HG02798 (cell line): ENCODE data around the gene XYLT2.
"Not testable (repeated sequence)": the region's sequence is repeated elsewhere in the genome, so short reads cannot be mapped to it uniquely, and the experiment has no call there.

Source experiments
- ATAC-seq: cut with Tn5 transposase; IDR thresholded peaks from one replicate; pipeline ENCODE4 v1.9.1; 2021; ENCODE audit warnings: mild to moderate bottlenecking; ENCODE audit not compliant: unreplicated experiment, poor library complexity

Gene XYLT2

GRCh38 chr17:50345432-50346312 is at the start of gene XYLT2:
XYLT2 (plus strand) TSS chr17:50346126; CDS start chr17:50346141, 15 bp downstream.
- peak; percentile 86 for ATAC-seq

GRCh38 chr17:50297407-50297865 is 48.5 kb upstream of the XYLT2 start:
- peak; percentile 51 for ATAC-seq

DNA sequence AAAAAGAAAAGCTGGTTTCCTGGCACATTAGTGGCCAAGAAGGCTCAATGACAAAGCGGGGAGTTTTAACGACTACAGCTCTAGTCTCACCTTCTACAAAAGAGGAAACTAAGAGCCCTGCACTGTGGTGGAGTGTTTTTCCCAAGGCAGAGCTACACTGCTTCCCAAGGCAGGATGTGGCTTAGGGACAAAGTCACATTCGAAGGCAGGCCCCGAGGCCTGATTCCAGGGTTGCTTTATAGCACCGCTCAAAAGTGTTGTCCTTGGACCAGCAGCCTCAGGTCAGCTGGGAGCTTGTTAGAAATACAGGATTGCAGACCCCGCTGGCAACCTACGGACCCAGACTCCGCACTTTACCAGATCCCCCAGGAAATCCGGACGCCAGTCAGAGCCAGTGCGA is 47.9 kb upstream of the XYLT2 start:
- ATAC-seq, result no peak

- ATAC-seq, result no peak
These were observed 46.1 kb upstream of the XYLT2 start for GRCh38 chr17:50299776-50300175.

- not testable (repeated sequence) for ATAC-seq
These were observed 45.1 kb upstream of the XYLT2 start for GRCh38 chr17:50300824-50301223.

GRCh38 chr17:50301891-50302584 is 43.9 kb upstream of the XYLT2 start:
- no peak for ATAC-seq

- no peak for ATAC-seq
These were observed 42.9 kb upstream of the XYLT2 start for GRCh38 chr17:50303051-50303450.

DNA sequence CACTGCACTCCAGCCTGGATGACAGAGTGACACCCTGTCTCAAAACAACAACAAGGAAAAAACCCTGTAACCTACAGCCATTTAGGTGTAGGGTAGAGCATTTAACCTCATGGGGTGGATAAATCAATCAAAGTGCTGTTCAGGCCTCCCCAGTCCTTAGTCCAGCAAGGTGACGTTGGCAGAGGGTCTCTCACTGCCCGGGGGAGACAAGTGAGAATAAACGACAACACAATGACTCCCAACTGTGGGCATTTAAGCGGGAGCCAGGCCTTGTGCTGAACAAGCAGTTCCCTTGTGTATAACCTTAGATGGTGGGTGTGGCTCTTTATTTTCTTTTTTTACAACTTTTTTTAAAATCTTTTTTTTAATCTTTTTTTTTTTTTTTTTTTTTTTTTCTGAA is 42.3 kb upstream of the XYLT2 start:
- ATAC-seq, result no peak

GRCh38 chr17:50304781-50305404 is 41.0 kb upstream of the XYLT2 start:
- ATAC-seq, result no peak

DNA sequence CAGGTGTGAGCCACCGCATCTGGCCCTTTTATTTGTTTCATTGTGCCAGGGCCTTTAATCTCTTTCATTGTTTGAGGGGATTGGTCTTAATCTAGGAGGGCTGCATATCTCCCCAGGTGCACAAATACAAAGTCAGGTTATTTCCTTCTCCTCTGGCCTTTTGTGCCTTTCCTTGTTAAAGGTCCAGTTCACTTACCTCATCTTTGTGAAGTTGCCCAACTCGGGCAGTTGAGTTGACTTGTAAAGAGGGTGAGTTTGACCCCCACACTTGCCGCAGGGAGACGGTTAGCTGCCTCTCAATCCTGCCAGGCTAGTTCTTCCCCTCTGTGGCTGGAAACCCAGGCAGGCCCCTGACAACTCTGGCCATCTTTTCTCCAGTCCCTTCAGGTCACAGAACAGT is 38.3 kb upstream of the XYLT2 start:
- ATAC-seq, result no peak

- no peak for ATAC-seq
These were observed 37.3 kb upstream of the XYLT2 start for GRCh38 chr17:50308666-50309065.

GRCh38 chr17:50310455-50311111 is 35.3 kb upstream of the XYLT2 start:
- no peak for ATAC-seq

GRCh38 chr17:50311112-50311460 is 34.8 kb upstream of the XYLT2 start:
- ATAC-seq, result no peak

GRCh38 chr17:50311483-50311882 is 34.4 kb upstream of the XYLT2 start:
- ATAC-seq, result no peak

GRCh38 chr17:50312308-50312707 is 33.6 kb upstream of the XYLT2 start:
- no peak for ATAC-seq

- ATAC-seq, result no peak
These were observed 31.4 kb upstream of the XYLT2 start for GRCh38 chr17:50314456-50315011.

DNA sequence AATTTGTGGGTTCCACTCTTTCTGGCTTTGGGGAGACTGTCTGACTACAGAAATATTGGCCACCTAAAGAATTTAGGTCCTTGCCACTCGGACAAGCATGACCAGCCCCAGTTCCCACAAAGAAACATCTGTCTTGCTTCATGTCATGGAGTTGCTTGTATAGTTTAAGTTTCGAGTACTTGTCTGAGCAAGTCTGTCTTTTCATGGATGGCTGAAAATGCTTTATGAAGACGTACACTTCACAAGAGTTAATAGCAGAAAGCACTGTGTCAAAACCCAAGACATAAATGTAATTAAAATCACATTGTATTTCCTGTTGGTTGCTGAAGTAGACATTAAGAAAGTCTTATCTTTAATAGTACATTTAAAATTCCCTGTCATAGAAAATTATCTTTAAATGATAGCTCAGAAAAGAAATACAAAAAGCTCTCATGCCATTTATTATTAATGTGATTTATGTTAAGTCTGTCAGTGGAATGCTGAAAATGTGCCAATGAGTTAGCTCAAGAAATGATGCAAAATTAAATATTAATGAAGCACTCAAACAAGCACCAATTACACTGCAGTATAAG is 29.8 kb upstream of the XYLT2 start:
- no peak for ATAC-seq

- not testable (repeated sequence) for ATAC-seq
These were observed 29.3 kb upstream of the XYLT2 start for GRCh38 chr17:50316660-50317059.

- no peak for ATAC-seq
These were observed 28.8 kb upstream of the XYLT2 start for GRCh38 chr17:50317121-50317520.
